ENCODE measurements around the gene OPN1SW.

OPN1SW gene

GRCh38 chr7:128732521-128733277 is 42.9 kb downstream of the OPN1SW start:
- DNase-seq (ENCODE audit: low read depth) = no peak

GRCh38 chr7:128731184-128731583 is 44.4 kb downstream of the OPN1SW start:
- no peak for DNase-seq (ENCODE audit: low read depth)

- no peak for DNase-seq (ENCODE audit: low read depth)
Measured at GRCh38 chr7:128729494-128729893, 46.1 kb downstream of the OPN1SW start.

GRCh38 chr7:128728598-128728997 is 47.0 kb downstream of the OPN1SW start:
- DNase-seq (ENCODE audit: low read depth) = no peak

GRCh38 chr7:128727239-128727638 is 48.4 kb downstream of the OPN1SW start:
- no peak for DNase-seq (ENCODE audit: low read depth)

- no peak for DNase-seq (ENCODE audit: low read depth)
Measured at GRCh38 chr7:128726737-128727072, 48.9 kb downstream of the OPN1SW start.

- DNase-seq (ENCODE audit: low read depth) = no peak
Measured at GRCh38 chr7:128726059-128726736, 49.4 kb downstream of the OPN1SW start.

GRCh38 chr7:128725531-128725930 is 50.1 kb downstream of the OPN1SW start:
- DNase-seq (ENCODE audit: low read depth) = no peak

GRCh38 chr7:128724743-128725142 is 50.9 kb downstream of the OPN1SW start:
- DNase-seq (ENCODE audit: low read depth) = no peak

All from non-pigmented ciliary epithelial cell (primary cell).